GM23338 (cell line): ENCODE measurements around the gene CCSAP. TPM values are rescaled to one million over a fixed set of nuclear protein-coding genes. Genes with fewer than 3 reads are reported as not detected.

Source experiments
- ATAC-seq: fragments of 200-7000 bp; cut with Tn5 transposase; 3 replicates; pipeline ENCODE4 v1.9.1; 2020
- DNase-seq: peaks from one replicate; pipeline ENCODE4 v3.0.0-alpha.2; 2015; ENCODE audit warnings: low spot score
- H2AFZ ChIP-seq: fragments of 200-600 bp; sonication (generic); 2 replicates; pipeline ENCODE4 v1.8.0; 2016; ENCODE audit warnings: antibody characterized with exemption, mild to moderate bottlenecking, moderate library complexity
- H3F3A ChIP-seq: fragments of 200-600 bp; sonication (generic); replicated peaks from 2 replicates; pipeline ENCODE4 v1.8.0; 2017; ENCODE audit warnings: antibody characterized with exemption, mixed run types, low read depth
- H3K27ac ChIP-seq: fragments of 200-600 bp; sonication (generic); 2 replicates; pipeline ENCODE4 v1.6.1; 2016; ENCODE audit warnings: low read depth
- H3K27me3 ChIP-seq: fragments of 200-600 bp; sonication (generic); 2 replicates; pipeline ENCODE4 v1.8.0; 2016; ENCODE audit warnings: mild to moderate bottlenecking, mixed run types, moderate library complexity; ENCODE audit not compliant: insufficient read depth
- H3K36me3 ChIP-seq: fragments of 200-600 bp; sonication (generic); 2 replicates; pipeline ENCODE4 v1.8.0; 2016; ENCODE audit warnings: mild to moderate bottlenecking; ENCODE audit not compliant: insufficient read depth
- H3K4me1 ChIP-seq: fragments of 200-600 bp; sonication (generic); 2 replicates; pipeline ENCODE4 v1.8.0; 2016; ENCODE audit warnings: mild to moderate bottlenecking, moderate library complexity; ENCODE audit not compliant: insufficient read depth
- H3K4me2 ChIP-seq: fragments of 200-600 bp; sonication (generic); 2 replicates; pipeline ENCODE4 v1.7.1; 2017; ENCODE audit warnings: mixed run types
- H3K4me3 ChIP-seq: fragments of 200-600 bp; sonication (generic); 2 replicates; pipeline ENCODE4 v1.6.1; 2016; ENCODE audit warnings: mixed run types
- H3K79me2 ChIP-seq: fragments of 200-600 bp; sonication (generic); replicated peaks from 2 replicates; pipeline ENCODE4 v1.8.0; 2017; ENCODE audit warnings: mild to moderate bottlenecking; ENCODE audit not compliant: insufficient read depth
- H3K9me2 ChIP-seq: fragments of 200-600 bp; sonication (generic); 2 replicates; pipeline ENCODE4 v1.8.0; 2017; ENCODE audit not compliant: insufficient read depth
- H4K20me1 ChIP-seq: fragments of 200-600 bp; sonication (generic); replicated peaks from 2 replicates; pipeline ENCODE4 v1.8.0; 2017; ENCODE audit warnings: mild to moderate bottlenecking; ENCODE audit not compliant: insufficient read depth
- H3K27ac Mint-ChIP-seq: 2 replicates; pipeline ENCODE4 v1.8.0; 2020; ENCODE audit warnings: inconsistent platforms, mild to moderate bottlenecking, moderate library complexity, mixed read lengths
- H3K27me3 Mint-ChIP-seq: 3 replicates; pipeline ENCODE4 v1.8.0; 2022; ENCODE audit warnings: low read depth, mild to moderate bottlenecking, moderate library complexity, mixed read lengths, inconsistent platforms; ENCODE audit not compliant: insufficient read depth, poor library complexity
- H3K36me3 Mint-ChIP-seq: 3 replicates; pipeline ENCODE4 v1.8.0; 2021; ENCODE audit warnings: low read depth, mild to moderate bottlenecking, inconsistent platforms, moderate library complexity, mixed read lengths
- H3K4me1 Mint-ChIP-seq: 3 replicates; pipeline ENCODE4 v1.8.0; 2020; ENCODE audit warnings: mild to moderate bottlenecking, inconsistent platforms, mixed read lengths
- H3K4me3 Mint-ChIP-seq: 3 replicates; pipeline ENCODE4 v1.8.0; 2021; ENCODE audit warnings: moderate library complexity, mild to moderate bottlenecking, inconsistent platforms, mixed read lengths
- H3K9me3 Mint-ChIP-seq: 3 replicates; pipeline ENCODE4 v1.8.0; 2020; ENCODE audit warnings: moderate library complexity, mild to moderate bottlenecking, inconsistent platforms, mixed read lengths
- CREB1 ChIP-seq: fragments of 250-450 bp; sonication (Bioruptor Pico); IDR thresholded peaks from 2 replicates; pipeline ENCODE4 v1.5.0; 2020; ENCODE audit warnings: low read depth, mild to moderate bottlenecking, moderate library complexity
- CTCF ChIP-seq, 2 experiments: fragments of 200-600 bp in 1 of 2; sonication (generic) in 1 of 2; conservative IDR thresholded peaks; 2 replicates each; pipeline versions ENCODE4 v1.5.1 to v1.6.1; 2016 to 2017; ENCODE audit warnings: antibody characterized with exemption in 2 of 2, low read depth in 2 of 2, mild to moderate bottlenecking in 2 of 2, moderate library complexity in 1 of 2
- ETS1 ChIP-seq: IDR thresholded peaks from 2 replicates; pipeline ENCODE4 v1.6.1; 2016; ENCODE audit warnings: antibody characterized with exemption
- EZH2 ChIP-seq: fragments of 200-600 bp; sonication (generic); IDR thresholded peaks from one replicate; pipeline ENCODE4 v1.8.0; 2017; ENCODE audit warnings: antibody characterized with exemption, mild to moderate bottlenecking, low read depth; ENCODE audit not compliant: unreplicated experiment
- EZH2phosphoT487 ChIP-seq: fragments of 200-600 bp; sonication (generic); IDR thresholded peaks from one replicate; pipeline ENCODE4 v1.8.1; 2018; ENCODE audit warnings: antibody characterized with exemption; ENCODE audit not compliant: unreplicated experiment
- JUNB ChIP-seq: IDR thresholded peaks from one replicate; pipeline ENCODE4 v1.6.1; 2016; ENCODE audit warnings: antibody characterized with exemption; ENCODE audit not compliant: unreplicated experiment
- NANOG ChIP-seq: IDR thresholded peaks from 2 replicates; pipeline ENCODE4 v1.6.1; 2016; ENCODE audit warnings: antibody characterized with exemption, borderline replicate concordance
- POLR2AphosphoS5 ChIP-seq: IDR thresholded peaks from 2 replicates; pipeline ENCODE4 v1.6.1; 2016; ENCODE audit warnings: antibody characterized with exemption, low read depth
- REST ChIP-seq: IDR thresholded peaks from one replicate; pipeline ENCODE4 v1.6.1; 2018; ENCODE audit warnings: antibody characterized with exemption; ENCODE audit not compliant: unreplicated experiment
- STAT1 ChIP-seq: IDR thresholded peaks from one replicate; pipeline ENCODE4 v1.6.1; 2016; ENCODE audit warnings: antibody characterized with exemption; ENCODE audit not compliant: unreplicated experiment
- ZNF114 ChIP-seq: fragments of 250-450 bp; sonication (Bioruptor Pico); IDR thresholded peaks from 2 replicates; pipeline ENCODE4 v1.5.0; 2020; ENCODE audit warnings: mild to moderate bottlenecking, moderate library complexity
- ZNF331 ChIP-seq: fragments of 250-450 bp; sonication (Bioruptor Pico); IDR thresholded peaks from 2 replicates; pipeline ENCODE4 v1.5.0; 2020; ENCODE audit warnings: low read depth, mild to moderate bottlenecking, moderate library complexity
- ZNF462 ChIP-seq: fragments of 250-450 bp; sonication (Bioruptor Pico); IDR thresholded peaks from 2 replicates; pipeline ENCODE4 v1.5.0; 2020; ENCODE audit warnings: mild to moderate bottlenecking, moderate library complexity
- polyA plus RNA-seq: library from polyadenylated mRNA; unstranded; fragments of >200 nt; fragmentation: Nextera tagmentation; extraction: Ambion mirVana; gene quantifications from 2 replicates; pipeline ENCODE4 v1.2.1, GENCODE V29; 2016
- total RNA-seq: library from RNA; depleted of rRNA; stranded (reverse); fragments of >200 nt; shearing (Covaris generic); gene quantifications from 2 replicates; pipeline ENCODE4 v1.2.3, GENCODE V29; 2014

CCSAP gene
- total and polyA plus RNA-seq, 2 experiments from 2014 or later: 4.2 to 13.3 TPM

GRCh38 chr1:229310833-229311232 lies 32.0 kb downstream of the CCSAP start:
- H3K36me3 ChIP-seq: no peaks in the 10 kb centered on the region
- no peaks in the 10 kb centered on the region for H3K27me3 Mint-ChIP-seq
- no peak overlapping the region for H3K27ac Mint-ChIP-seq
- H3K4me3 ChIP-seq: no peak overlapping the region
- TF ChIP-seq ZNF331 (no peak), JUNB (no peak), ZNF462 (CRISPR knock-in tag) (no peak), REST (no peak), CREB1 (CRISPR knock-in tag) (no peak), CTCF (conservative IDR thresholded peaks at IDR 0.05; ENCODE audit: low read depth in 2 of 2) (no peak), ZNF114 (CRISPR knock-in tag) (no peak), ETS1 (no peak), EZH2phosphoT487 (no peak), STAT1 (no peak), POLR2AphosphoS5 (no peak), EZH2 (no peak), NANOG (no peak)
- H3K4me1 ChIP-seq: no peaks in the 10 kb centered on the region
- H3K27ac ChIP-seq: no peak overlapping the region
- H3K27me3 ChIP-seq: no peaks in the 10 kb centered on the region
- H3K36me3 Mint-ChIP-seq: peaks cover 3% of the 10 kb centered on the region; the same call in 1 of the 3 replicates
- ATAC-seq: no peak
- H3K4me1 Mint-ChIP-seq: no peaks in the 10 kb centered on the region
- H4K20me1 ChIP-seq: peaks cover 5% of the 10 kb centered on the region; the same call in 1 of the 2 replicates
- H3K9me2 ChIP-seq: no peaks in the 10 kb centered on the region
- H3K9me3 Mint-ChIP-seq: no peaks in the 10 kb centered on the region
- no peak overlapping the region for H3K4me3 Mint-ChIP-seq
- no peak for DNase-seq
- no peak overlapping the region for H3K4me2 ChIP-seq
- H3K79me2 ChIP-seq: no peaks in the 10 kb centered on the region
- H2AFZ ChIP-seq: no peak overlapping the region
- no peaks in the 10 kb centered on the region for H3F3A ChIP-seq
